Measurements from ENCODE around the gene COBL.

Gene COBL

GRCh38 chr7:51062222-51062987 lies 254.2 kb downstream of the COBL start:
- no peak overlapping the region for H3K4me3 ChIP-seq (ENCODE audit: low read depth, low read length)
- no peak for DNase-seq (ENCODE audit: low read depth)
- TF ChIP-seq, protein P1, sequence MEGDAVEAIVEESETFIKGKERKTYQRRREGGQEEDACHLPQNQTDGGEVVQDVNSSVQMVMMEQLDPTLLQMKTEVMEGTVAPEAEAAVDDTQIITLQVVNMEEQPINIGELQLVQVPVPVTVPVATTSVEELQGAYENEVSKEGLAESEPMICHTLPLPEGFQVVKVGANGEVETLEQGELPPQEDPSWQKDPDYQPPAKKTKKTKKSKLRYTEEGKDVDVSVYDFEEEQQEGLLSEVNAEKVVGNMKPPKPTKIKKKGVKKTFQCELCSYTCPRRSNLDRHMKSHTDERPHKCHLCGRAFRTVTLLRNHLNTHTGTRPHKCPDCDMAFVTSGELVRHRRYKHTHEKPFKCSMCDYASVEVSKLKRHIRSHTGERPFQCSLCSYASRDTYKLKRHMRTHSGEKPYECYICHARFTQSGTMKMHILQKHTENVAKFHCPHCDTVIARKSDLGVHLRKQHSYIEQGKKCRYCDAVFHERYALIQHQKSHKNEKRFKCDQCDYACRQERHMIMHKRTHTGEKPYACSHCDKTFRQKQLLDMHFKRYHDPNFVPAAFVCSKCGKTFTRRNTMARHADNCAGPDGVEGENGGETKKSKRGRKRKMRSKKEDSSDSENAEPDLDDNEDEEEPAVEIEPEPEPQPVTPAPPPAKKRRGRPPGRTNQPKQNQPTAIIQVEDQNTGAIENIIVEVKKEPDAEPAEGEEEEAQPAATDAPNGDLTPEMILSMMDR (IDR thresholded peaks at IDR 0.05; ENCODE audit: low read depth, low read length, missing control alignments), result peak; percentile 6
- in situ Hi-C loops (cut with HindIII; ENCODE audit: low sequenced_read_pairs), result no loop called here

- in situ Hi-C loops (cut with HindIII; ENCODE audit: low sequenced_read_pairs), result no loop called here
- TF ChIP-seq, protein P1 (IDR thresholded peaks at IDR 0.05; ENCODE audit: low read depth, low read length, missing control alignments), result no peak
- DNase-seq (ENCODE audit: low read depth), result no peak
- no peak overlapping the region for H3K4me3 ChIP-seq (ENCODE audit: low read depth, low read length)
Measured at GRCh38 chr7:51060536-51060935, 256.1 kb downstream of the COBL start.

GRCh38 chr7:51059504-51060142 lies 257.0 kb downstream of the COBL start:
- TF ChIP-seq, protein P1 (IDR thresholded peaks at IDR 0.05; ENCODE audit: low read depth, low read length, missing control alignments), result no peak
- no peak overlapping the region for H3K4me3 ChIP-seq (ENCODE audit: low read depth, low read length)
- no peak for DNase-seq (ENCODE audit: low read depth)
- in situ Hi-C loops (cut with HindIII; ENCODE audit: low sequenced_read_pairs), result no loop called here

- H3K4me3 ChIP-seq (ENCODE audit: low read depth, low read length), result no peak overlapping the region
- in situ Hi-C loops (cut with HindIII; ENCODE audit: low sequenced_read_pairs), result no loop called here
- DNase-seq (ENCODE audit: low read depth), result no peak
- TF ChIP-seq, protein P1 (IDR thresholded peaks at IDR 0.05; ENCODE audit: low read depth, low read length, missing control alignments), result no peak
Measured at GRCh38 chr7:51058764-51059163, 257.8 kb downstream of the COBL start.

DNA sequence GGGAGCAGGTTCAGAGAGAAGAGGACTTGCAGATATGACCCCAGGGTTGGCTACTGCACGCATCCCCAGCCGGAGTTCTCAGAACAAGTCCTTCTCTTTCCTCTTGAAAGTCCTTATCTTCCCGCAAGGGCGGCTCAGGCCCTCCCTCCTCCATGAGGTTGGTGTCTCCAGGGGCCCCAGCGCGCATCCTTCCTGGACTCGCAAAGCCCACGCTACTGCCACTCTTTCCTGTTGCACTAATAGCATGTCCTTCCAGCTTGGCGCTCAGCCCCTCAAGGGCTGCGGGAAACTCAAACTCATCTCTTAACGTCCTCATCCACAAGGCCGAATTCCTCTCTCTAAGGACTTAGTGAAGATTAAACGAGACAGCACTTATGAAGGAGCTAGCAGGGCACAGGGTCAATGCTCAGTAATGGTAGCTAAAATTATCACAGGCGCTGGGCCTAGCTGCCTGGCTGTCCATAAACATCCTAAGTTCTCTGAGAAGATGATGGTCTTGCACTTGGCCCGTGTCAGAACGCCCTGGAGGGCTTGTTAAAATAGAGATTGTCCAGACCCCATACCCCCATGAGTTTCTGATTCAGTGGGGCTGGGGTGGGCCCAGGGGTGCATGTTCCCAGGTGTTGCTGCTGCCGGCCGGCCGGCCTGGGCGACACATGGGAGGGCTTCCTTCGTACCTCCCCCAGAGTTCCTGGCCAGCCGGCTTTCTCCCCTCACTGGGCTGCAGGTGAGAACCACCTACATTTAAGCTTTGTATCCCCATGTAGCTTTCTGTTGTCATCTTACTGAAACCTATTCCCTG lies 261.4 kb downstream of the COBL start:
- TF ChIP-seq, protein P1 (IDR thresholded peaks at IDR 0.05; ENCODE audit: low read depth, low read length, missing control alignments), result no peak
- DNase-seq (ENCODE audit: low read depth), result no peak
- in situ Hi-C loops (cut with HindIII; ENCODE audit: low sequenced_read_pairs), result no loop called here
- no peak overlapping the region for H3K4me3 ChIP-seq (ENCODE audit: low read depth, low read length)

- DNase-seq (ENCODE audit: low read depth), result no peak
- no peak overlapping the region for H3K4me3 ChIP-seq (ENCODE audit: low read depth, low read length)
- TF ChIP-seq, protein P1 (IDR thresholded peaks at IDR 0.05; ENCODE audit: low read depth, low read length, missing control alignments), result no peak
- in situ Hi-C loops (cut with HindIII; ENCODE audit: low sequenced_read_pairs), result no loop called here
Measured at GRCh38 chr7:51054231-51054630, 262.4 kb downstream of the COBL start.
